ENCODE data around the gene SCARB1. TPM values are rescaled to one million over a fixed set of nuclear protein-coding genes. Genes with fewer than 3 reads are reported as not detected.
"Not testable (repeated sequence)": the region's sequence is repeated elsewhere in the genome, so short reads cannot be mapped to it uniquely, and the experiment has no call there.

The SCARB1 gene
- total RNA-seq, 1 experiment from 2014 or later: 31.3 TPM

- not testable (repeated sequence) for H3K79me1 ChIP-seq (ENCODE audit: insufficient read depth, low read depth, low read length, poor library complexity, severe bottlenecking); H3K9me3 ChIP-seq (ENCODE audit: control insufficient read depth, low read depth, low read length); H4K20me1 ChIP-seq (ENCODE audit: control insufficient read depth, insufficient read depth, insufficient read length); H3K4me1 ChIP-seq (ENCODE audit: insufficient read depth, low read length); H3K23ac ChIP-seq (ENCODE audit: insufficient read length, low read depth, low read length); H3K4me2 ChIP-seq (ENCODE audit: insufficient read depth, insufficient read length, low read length); H2BK12ac ChIP-seq (ENCODE audit: insufficient read length, low read depth, low read length); H2BK15ac ChIP-seq (ENCODE audit: low read depth, low read length); H2AFZ ChIP-seq (ENCODE audit: low read length); H3K27me3 Mint-ChIP-seq (ENCODE audit: low read depth); H4K5ac ChIP-seq (ENCODE audit: insufficient read length, low read depth, low read length); H4K91ac ChIP-seq (ENCODE audit: insufficient read length, low read depth, low read length); H3K27ac ChIP-seq (ENCODE audit: insufficient read length, low read depth, low read length); H3K18ac ChIP-seq (ENCODE audit: insufficient read length, low read depth, low read length); H3K56ac ChIP-seq (ENCODE audit: insufficient read length, low read depth, low read length); H2BK5ac ChIP-seq (ENCODE audit: insufficient read length, low read length); H3K23me2 ChIP-seq (ENCODE audit: insufficient read length, low read depth, low read length, poor library complexity, severe bottlenecking); H2AK5ac ChIP-seq (ENCODE audit: insufficient read length, low read length); H2BK20ac ChIP-seq (ENCODE audit: low read depth, low read length, poor library complexity, severe bottlenecking); H3T11ph ChIP-seq (ENCODE audit: low read length); H3K4ac ChIP-seq (ENCODE audit: low read depth, low read length); H4K8ac ChIP-seq (replicated peaks; ENCODE audit: insufficient read length, low read depth, low read length); H3K14ac ChIP-seq (ENCODE audit: insufficient read depth, low read length); H3K9ac ChIP-seq (ENCODE audit: extremely low read depth, insufficient read length, low read length); DNase-seq; H2BK120ac ChIP-seq (ENCODE audit: low read depth, low read length, poor library complexity, severe bottlenecking); H3K27me3 ChIP-seq (ENCODE audit: insufficient read depth, low read length)
- no CpG with 5 or more reads among the region's 6 CpGs for WGBS (ENCODE audit: extremely low coverage, insufficient read length, low lambda C conversion rate)
- Mint-ChIP-seq H3K36me3 (ENCODE audit: insufficient read depth in 1 of 3, low read depth in 3 of 3) (peaks cover 32 to 40% (median 36%) of the 10 kb centered on the region in 3 experiments), H3K4me1 (peaks cover 42 to 43% of the 10 kb centered on the region in 2 experiments), H3K4me3 (peak overlapping the region; percentile 43 to 67; a peak in 4 of 5 replicates), H3K9me3 (peaks cover 4 to 15% of the 10 kb centered on the region in 2 experiments), H3K27ac (peak overlapping the region in 1 of 3 experiments; percentile 80; a peak in 1 of 7 replicates)
- H3K79me2 ChIP-seq (ENCODE audit: insufficient read depth, low read length): peaks cover 14% of the 10 kb centered on the region
Measured at GRCh38 chr12:124911521-124911920, 47.9 kb upstream of the SCARB1 start.
